IMR-90 (cell line): ENCODE data around the gene ZNF366.

ENCODE experiments used
- BHLHE40 ChIP-seq: fragments of 150-350 bp; IDR thresholded peaks from 2 replicates; pipeline ENCODE4 v1.6.1; 2016; ENCODE audit warnings: mild to moderate bottlenecking, low read depth, low read length
- CTCF ChIP-seq: conservative IDR thresholded peaks from 2 replicates; pipeline ENCODE4 v1.5.1; 2012; ENCODE audit warnings: mild to moderate bottlenecking, low read depth, low read length, improper control_type of control experiment
- MAFK ChIP-seq: IDR thresholded peaks from 2 replicates; pipeline ENCODE4 v1.6.1; 2012; ENCODE audit warnings: low read depth, low read length, improper control_type of control experiment
- POLR2A ChIP-seq: IDR thresholded peaks from 2 replicates; pipeline ENCODE4 v1.6.1; 2012; ENCODE audit warnings: mild to moderate bottlenecking, low read depth, low read length
- RAD21 ChIP-seq: IDR thresholded peaks from 2 replicates; pipeline ENCODE4 v1.6.1; 2012; ENCODE audit warnings: low read length, improper control_type of control experiment
- RFX5 ChIP-seq: IDR thresholded peaks from 2 replicates; pipeline ENCODE4 v1.8.0; 2012; ENCODE audit warnings: low read depth, mild to moderate bottlenecking, low read length, moderate library complexity
- SMC3 ChIP-seq: fragments of 150-350 bp; IDR thresholded peaks from 2 replicates; pipeline ENCODE4 v1.6.1; 2016; ENCODE audit warnings: low read depth, mild to moderate bottlenecking, antibody characterized with exemption, low read length, moderate library complexity
- USF2 ChIP-seq: fragments of 150-350 bp; IDR thresholded peaks from 2 replicates; pipeline ENCODE4 v1.6.1; 2017; ENCODE audit warnings: mild to moderate bottlenecking, antibody characterized with exemption, low read length, low read depth

- TF ChIP-seq MAFK (no peak), CTCF (no peak), USF2 (no peak), BHLHE40 (no peak), SMC3 (no peak), POLR2A (no peak), RAD21 (no peak), RFX5 (no peak)
Observed at GRCh38 chr5:72505016-72505415, 2.2 kb downstream of the ZNF366 start.
